Mammary epithelial cell (primary cell): ENCODE measurements around the gene ZNF620.

Source experiments
- CTCF ChIP-seq, 2 donors: IDR thresholded peaks in 1 of 2; conservative IDR thresholded peaks in 1 of 2; 2 replicates each; pipeline ENCODE4 v1.5.1; 2011 to 2012; ENCODE audit warnings: inconsistent platforms in 2 of 2, low read length in 2 of 2, mild to moderate bottlenecking in 2 of 2, control low read depth in 1 of 2, low read depth in 1 of 2; ENCODE audit not compliant: insufficient read depth in 1 of 2; ENCODE audit errors: extremely low read depth in 1 of 2
- EZH2 ChIP-seq: IDR thresholded peaks from 2 replicates; pipeline ENCODE4 v1.6.1; 2012; ENCODE audit warnings: low read length, inconsistent platforms, borderline replicate concordance

- TF ChIP-seq EZH2 (no peak), CTCF (conservative IDR thresholded peaks at IDR 0.05 in 1 of 2, IDR thresholded peaks at IDR 0.05 in 1 of 2; ENCODE audit: extremely low read depth in 1 of 2, insufficient read depth in 1 of 2, low read depth in 1 of 2, low read length in 2 of 2) (no peak)
Measured at GRCh38 chr3:40456279-40456939, 49.4 kb upstream of the ZNF620 start.
